GM12874 (cell line): ENCODE results near the gene SERPINA3.

ENCODE experiments used
- TF ChIP-seq, protein P1 (sequence below): IDR thresholded peaks from 2 replicates; pipeline ENCODE4 v1.5.1; 2011; ENCODE audit warnings: low read depth, mild to moderate bottlenecking, control low read depth, low read length, moderate library complexity; ENCODE audit not compliant: insufficient read depth

SERPINA3 gene

DNA sequence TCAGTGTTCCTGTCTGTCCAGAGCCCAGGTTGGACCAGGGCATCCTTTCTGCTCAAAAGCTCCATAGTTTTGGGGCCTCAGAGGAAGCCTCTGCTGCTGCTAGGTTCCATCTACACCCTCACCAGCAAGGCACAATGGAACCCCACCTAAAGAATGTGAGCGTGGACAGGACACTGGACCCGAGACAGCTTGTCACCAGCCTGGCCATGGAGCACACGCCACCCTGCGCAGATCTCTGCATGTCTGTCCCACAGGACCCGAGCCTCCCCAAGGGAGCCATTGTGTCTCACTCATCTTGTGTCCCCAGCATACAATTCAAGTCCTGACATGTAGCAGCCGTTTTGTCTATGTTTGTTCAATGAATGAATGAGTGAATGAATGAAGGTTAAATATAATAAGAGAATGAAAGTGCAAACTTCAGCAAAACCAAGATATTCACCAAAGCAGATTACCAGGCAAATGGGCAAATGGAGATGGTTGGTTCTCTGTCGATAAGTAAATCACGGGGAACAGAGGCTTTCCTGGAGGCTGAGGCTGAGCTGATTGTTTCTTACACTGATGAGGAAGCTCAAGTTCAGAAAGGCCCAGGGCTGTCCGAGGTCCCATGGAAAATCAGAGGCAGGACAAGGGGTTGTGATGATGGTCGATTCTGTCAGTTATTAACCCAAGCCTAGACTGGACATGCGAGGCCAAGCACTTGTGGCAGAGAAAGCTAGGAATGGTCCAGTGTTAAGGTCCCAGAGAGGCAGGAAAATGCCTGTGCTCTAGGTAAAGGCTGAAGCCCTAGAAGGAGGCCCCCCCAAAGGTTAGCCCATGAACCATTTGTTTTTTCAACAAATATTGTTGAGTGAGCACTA is 27.0 kb downstream of the SERPINA3 start:
- TF ChIP-seq, protein P1, sequence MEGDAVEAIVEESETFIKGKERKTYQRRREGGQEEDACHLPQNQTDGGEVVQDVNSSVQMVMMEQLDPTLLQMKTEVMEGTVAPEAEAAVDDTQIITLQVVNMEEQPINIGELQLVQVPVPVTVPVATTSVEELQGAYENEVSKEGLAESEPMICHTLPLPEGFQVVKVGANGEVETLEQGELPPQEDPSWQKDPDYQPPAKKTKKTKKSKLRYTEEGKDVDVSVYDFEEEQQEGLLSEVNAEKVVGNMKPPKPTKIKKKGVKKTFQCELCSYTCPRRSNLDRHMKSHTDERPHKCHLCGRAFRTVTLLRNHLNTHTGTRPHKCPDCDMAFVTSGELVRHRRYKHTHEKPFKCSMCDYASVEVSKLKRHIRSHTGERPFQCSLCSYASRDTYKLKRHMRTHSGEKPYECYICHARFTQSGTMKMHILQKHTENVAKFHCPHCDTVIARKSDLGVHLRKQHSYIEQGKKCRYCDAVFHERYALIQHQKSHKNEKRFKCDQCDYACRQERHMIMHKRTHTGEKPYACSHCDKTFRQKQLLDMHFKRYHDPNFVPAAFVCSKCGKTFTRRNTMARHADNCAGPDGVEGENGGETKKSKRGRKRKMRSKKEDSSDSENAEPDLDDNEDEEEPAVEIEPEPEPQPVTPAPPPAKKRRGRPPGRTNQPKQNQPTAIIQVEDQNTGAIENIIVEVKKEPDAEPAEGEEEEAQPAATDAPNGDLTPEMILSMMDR: no peak

DNA sequence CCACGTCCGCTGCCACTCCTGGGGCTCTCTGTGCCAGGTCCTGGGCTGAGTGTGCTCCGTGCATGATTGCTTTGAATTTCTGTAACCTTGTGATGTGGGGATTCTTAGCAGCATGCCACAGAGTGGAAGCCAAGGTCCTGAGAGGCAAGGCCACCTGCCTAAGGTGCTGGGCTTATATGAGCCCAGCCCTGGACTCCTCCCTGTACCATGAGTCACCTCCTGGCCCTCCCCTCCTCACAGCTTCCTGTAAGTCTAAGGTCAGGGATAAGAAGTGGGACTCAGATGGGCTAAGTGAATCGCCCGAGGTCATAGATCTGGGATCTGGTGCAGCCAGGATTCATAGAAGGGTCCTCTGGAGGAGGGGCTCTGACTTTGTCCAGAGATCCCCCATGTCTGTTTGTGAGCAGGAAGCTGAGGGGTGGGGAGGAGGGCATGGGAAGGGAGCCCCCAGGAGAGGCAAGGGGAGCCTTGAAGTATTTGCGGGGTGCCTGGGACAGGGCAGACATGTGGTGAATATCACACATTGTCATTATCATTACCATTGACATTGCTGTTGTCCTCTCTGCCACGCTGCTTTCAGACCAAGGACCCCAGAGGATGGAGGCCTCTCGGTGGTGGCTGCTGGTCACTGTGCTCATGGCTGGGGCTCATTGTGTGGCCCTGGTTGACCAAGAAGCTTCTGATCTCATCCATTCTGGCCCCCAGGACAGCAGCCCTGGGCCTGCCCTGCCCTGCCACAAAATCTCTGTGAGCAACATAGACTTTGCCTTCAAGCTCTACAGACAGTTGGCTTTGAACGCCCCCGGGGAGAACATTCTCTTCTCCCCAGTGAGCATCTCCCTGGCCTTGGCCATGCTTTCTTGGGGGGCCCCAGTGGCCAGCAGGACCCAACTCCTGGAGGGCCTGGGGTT is 28.8 kb downstream of the SERPINA3 start:
- TF ChIP-seq, protein P1: no peak

DNA sequence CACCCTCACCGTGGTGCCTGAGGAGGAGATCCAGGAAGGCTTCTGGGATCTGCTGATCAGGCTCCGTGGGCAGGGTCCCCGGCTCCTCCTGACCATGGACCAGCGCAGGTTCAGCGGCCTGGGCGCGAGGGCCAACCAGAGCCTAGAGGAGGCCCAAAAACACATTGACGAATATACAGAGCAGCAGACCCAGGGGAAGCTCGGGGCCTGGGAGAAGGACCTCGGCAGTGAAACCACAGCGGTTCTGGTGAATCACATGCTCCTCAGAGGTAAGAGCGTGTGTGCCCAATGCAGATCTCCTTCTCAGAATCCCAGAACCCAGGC is 29.4 kb downstream of the SERPINA3 start:
- TF ChIP-seq, protein P1: no peak

DNA sequence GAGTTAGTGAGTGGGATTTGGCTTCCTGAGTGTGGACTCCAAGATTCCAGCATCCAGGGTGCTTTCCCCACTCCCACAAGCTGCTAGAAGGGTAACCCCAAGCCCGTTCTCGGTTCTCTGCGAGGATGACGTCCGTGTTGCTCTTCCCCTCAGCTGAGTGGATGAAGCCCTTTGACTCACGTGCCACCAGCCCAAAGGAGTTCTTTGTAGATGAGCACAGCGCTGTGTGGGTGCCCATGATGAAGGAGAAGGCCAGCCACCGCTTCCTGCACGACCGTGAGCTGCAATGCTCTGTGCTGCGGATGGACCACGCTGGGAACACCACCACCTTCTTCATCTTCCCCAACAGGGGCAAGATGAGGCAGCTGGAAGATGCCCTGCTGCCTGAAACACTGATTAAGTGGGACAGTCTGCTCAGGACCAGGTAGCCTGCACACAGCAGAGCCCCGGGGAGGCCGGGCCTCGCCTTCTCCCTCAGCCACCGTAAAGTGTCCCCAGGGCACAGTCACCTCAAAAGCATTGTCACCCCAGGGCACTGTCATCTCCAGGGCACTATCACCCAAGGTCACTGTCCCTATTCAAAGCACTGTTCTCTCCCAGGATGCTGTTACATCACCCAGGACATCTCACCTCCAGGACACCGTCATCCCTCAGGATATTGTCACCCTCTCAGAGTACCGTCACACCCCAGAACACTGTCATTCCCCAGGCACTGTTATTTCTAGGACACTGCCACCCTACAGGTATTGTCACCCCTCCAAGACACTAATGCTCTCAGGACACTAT is 31.3 kb downstream of the SERPINA3 start:
- TF ChIP-seq, protein P1: no peak

DNA sequence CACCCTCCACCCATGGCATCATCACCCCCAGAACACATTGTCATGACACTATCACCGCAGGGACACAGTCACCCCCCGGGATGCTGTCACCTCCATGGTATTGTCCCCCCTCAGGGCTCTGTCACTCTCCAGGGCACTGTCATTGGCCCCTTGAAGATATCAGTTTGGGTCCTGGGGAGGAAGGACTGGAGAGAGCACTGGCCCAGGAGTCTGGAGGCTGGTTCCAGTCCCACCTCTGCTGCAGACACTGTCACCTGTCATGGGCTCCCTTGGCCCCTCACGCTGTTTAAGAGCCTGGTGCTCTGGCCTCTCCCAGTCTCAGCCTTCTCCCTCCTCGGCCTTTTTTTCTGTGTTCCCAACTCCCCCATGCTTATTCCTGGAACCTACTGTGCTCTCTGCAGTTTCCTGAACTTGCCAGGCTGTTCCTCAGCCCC is 31.9 kb downstream of the SERPINA3 start:
- TF ChIP-seq, protein P1: no peak

DNA sequence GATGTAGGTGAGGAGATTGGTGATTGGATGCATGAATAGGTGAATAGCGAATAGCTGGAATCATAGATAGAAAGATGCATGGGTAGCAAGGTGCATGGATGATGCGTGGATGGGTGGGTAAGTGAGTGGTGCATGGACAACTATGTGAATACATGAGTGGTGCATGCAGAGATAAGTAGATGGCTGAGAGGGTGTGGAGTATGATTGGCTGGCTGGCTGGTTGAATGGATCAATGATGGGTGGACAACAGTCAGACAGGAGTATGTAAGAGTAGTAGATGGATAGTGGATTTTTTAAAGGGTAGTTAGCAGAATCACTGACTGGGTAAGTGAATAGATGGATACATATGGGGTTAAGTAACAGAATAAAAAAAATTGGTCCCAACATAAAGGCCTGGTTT is 33.9 kb downstream of the SERPINA3 start:
- TF ChIP-seq, protein P1: no peak

DNA sequence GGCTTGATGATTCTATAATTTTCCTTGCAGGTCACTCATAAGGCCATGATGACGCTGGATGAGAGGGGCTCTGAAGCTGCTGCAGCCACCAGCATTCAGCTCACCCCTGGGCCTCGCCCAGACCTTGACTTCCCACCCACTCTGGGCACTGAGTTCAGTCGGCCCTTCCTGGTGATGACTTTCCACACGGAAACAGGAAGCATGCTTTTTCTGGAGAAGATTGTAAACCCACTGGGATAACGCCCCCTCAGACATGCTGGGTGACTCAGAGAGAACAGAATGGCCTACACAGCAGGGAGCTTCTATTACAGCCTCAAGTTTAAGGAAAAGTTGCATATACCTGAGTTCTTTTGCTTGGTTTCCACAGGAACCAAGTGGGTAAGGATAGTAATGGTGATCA is 34.3 kb downstream of the SERPINA3 start:
- TF ChIP-seq, protein P1: no peak
